AG04450 (cell line): ENCODE data around the gene SYN1. TPM values are rescaled to one million over a fixed set of nuclear protein-coding genes. Genes with fewer than 3 reads are reported as not detected.
A peak's percentile ranks its signal among the peaks of the same experiment; 100 is the strongest.

ENCODE experiments used
- CTCF ChIA-PET: fragments of 300-600, 350-600 bp; formaldehyde crosslinking; extraction: SDS; loops from one replicate; lab custom pipeline; 2022; ENCODE audit warnings: antibody characterized with exemption, inconsistent platforms; lab: Charles Lee
- POLR2A ChIA-PET: fragments of 350-600 bp; formaldehyde crosslinking; extraction: SDS; loops from one replicate; lab custom pipeline; 2021; ENCODE audit warnings: antibody characterized with exemption, inconsistent platforms; lab: Yijun Ruan, JAX
- DNase-seq: peaks from one replicate; pipeline ENCODE4 v3.0.0-alpha.2; 2011; ENCODE audit warnings: low read depth, low spot score
- H3K27ac ChIP-seq: one replicate; pipeline ENCODE4 v1.5.1; 2012; ENCODE audit warnings: low read depth, low read length, control low read depth
- H3K27me3 ChIP-seq: one replicate; pipeline ENCODE4 v1.6.0; 2012; ENCODE audit warnings: low read length; ENCODE audit not compliant: control insufficient read depth, insufficient read depth
- H3K4me3 ChIP-seq: 2 replicates; pipeline ENCODE4 v1.5.1; 2011; ENCODE audit warnings: mild to moderate bottlenecking, low read depth, low read length, control low read depth
- H3K9me3 ChIP-seq: 2 replicates; pipeline ENCODE4 v1.5.1; 2012; ENCODE audit warnings: low read length; ENCODE audit not compliant: control insufficient read depth, insufficient read depth
- polyA plus RNA-seq: library from polyadenylated mRNA; depleted of rRNA; stranded (reverse); fragments of >200 nt; gene quantifications from 2 replicates; pipeline ENCODE4 v1.2.3, GENCODE V29; 2011
- TF ChIP-seq, protein P1 (sequence below): IDR thresholded peaks from 2 replicates; pipeline ENCODE4 v1.5.1; 2011; ENCODE audit warnings: low read depth, low read length, control low read depth, inconsistent platforms

SYN1 gene
- polyA plus RNA-seq, 1 experiment: 0.37 TPM

DNA sequence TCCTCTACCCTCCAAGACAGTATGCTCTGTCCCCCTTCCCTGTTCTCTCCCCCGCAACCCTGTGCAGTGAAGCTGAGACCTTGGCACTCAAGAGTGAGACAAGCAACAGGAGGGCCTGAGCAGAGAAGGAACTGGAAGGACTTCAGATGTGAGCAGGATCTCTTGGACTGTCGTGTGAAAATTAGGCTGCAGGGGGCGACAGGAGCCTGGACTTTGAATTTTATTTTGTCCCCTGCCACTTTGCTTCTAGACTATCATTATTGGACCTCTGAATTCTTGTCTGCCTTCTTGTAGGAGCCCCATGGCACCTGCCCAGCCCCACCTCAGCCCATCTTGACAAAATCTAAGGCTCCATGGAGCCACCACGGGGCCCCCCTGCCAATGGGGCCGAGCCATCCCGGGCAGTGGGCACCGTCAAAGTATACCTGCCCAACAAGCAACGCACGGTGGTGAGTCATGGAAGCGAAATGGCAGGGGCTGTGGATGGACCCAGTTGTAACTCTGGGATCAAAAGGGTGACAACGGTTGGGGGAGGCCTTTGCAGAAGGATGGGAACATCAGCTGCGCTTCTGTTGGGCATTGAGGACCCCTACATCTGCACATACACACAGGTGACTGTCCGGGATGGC is 56.9 kb downstream of the SYN1 start:
- no peak for DNase-seq
- Histone ChIP-seq H3K4me3 (no peak overlapping the region), H3K9me3 (no peaks in the 10 kb centered on the region), H3K27ac (peak overlapping the region; percentile 11), H3K27me3 (no peaks in the 10 kb centered on the region)
- ChIA-PET CTCF (no interaction called here), POLR2A (no interaction called here)
- TF ChIP-seq, protein P1, sequence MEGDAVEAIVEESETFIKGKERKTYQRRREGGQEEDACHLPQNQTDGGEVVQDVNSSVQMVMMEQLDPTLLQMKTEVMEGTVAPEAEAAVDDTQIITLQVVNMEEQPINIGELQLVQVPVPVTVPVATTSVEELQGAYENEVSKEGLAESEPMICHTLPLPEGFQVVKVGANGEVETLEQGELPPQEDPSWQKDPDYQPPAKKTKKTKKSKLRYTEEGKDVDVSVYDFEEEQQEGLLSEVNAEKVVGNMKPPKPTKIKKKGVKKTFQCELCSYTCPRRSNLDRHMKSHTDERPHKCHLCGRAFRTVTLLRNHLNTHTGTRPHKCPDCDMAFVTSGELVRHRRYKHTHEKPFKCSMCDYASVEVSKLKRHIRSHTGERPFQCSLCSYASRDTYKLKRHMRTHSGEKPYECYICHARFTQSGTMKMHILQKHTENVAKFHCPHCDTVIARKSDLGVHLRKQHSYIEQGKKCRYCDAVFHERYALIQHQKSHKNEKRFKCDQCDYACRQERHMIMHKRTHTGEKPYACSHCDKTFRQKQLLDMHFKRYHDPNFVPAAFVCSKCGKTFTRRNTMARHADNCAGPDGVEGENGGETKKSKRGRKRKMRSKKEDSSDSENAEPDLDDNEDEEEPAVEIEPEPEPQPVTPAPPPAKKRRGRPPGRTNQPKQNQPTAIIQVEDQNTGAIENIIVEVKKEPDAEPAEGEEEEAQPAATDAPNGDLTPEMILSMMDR: peak; percentile 35; the same call in 1 of the 2 replicates

GRCh38 chrX:47561659-47562151 is 58.0 kb downstream of the SYN1 start:
- no peak for DNase-seq

DNA sequence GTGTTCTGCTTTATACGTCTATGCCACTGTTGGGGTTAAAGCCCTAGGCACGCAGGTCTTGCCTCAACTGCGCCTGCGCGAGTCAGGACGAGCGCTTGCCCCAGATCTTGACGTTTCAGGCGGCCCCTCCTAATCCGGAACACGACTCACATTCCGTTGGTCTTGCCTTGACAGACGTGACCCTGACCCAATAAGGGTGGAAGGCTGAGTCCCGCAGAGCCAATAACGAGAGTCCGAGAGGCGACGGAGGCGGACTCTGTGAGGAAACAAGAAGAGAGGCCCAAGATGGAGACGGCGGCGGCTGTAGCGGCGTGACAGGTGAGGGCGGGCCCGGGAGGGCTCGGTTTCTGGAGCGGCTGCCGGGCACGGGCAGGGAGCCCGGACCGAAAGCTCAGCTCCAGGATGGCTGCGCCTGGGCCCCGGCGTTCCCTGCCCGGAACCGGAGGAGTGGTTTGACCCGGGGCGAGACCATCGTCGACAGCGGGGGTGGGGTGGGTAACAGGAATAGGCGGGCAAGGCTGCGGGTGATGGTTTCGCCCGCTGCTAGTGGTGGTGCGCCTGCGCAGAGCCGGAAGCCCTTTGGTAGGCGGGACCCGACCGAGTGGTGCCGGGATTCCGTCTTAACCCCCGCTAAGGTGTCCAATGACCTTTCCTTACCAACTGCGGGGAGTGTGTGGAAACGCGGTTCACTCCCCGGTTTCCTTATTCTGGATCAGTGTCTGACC is 58.6 kb downstream of the SYN1 start, which contains the start of gene ARAF:
Gene ARAF, plus strand, starts transcription at position 272 of the 725 bp plus-strand sequence. CDS start 1,763 bp downstream, outside the sequence.
- DNase-seq: peak; percentile 98
- Histone ChIP-seq H3K4me3 (peak within 1 kb of the TSS; percentile 69), H3K27me3 (no peaks in the 10 kb centered on the region), H3K27ac (peak within 1 kb of the TSS; percentile 84), H3K9me3 (no peaks in the 10 kb centered on the region)
- CTCF ChIA-PET: interaction anchor here (0.7 to 2.3 kb wide), 2 partner anchors 83 to 100 kb away, joined by 3 to 8 read pairs; no protein-coding TSS in a partner anchor
- TF ChIP-seq, protein P1: no peak
- POLR2A ChIA-PET: no interaction called here

More at GRCh38 chrX:47561659-47562151, 58.0 kb downstream of the SYN1 start:
- TF ChIP-seq, protein P1: no peak
- ChIA-PET CTCF (interaction anchor here (0.6 to 2.3 kb wide), 5 partner anchors 14 to 99 kb away, joined by 3 to 8 read pairs (median 3); no protein-coding TSS in a partner anchor), POLR2A (no interaction called here)
- no peak overlapping the region for H3K27ac ChIP-seq
- no peaks in the 10 kb centered on the region for H3K27me3 ChIP-seq
- peak overlapping the region; percentile 69 for H3K4me3 ChIP-seq
- no peaks in the 10 kb centered on the region for H3K9me3 ChIP-seq

DNA sequence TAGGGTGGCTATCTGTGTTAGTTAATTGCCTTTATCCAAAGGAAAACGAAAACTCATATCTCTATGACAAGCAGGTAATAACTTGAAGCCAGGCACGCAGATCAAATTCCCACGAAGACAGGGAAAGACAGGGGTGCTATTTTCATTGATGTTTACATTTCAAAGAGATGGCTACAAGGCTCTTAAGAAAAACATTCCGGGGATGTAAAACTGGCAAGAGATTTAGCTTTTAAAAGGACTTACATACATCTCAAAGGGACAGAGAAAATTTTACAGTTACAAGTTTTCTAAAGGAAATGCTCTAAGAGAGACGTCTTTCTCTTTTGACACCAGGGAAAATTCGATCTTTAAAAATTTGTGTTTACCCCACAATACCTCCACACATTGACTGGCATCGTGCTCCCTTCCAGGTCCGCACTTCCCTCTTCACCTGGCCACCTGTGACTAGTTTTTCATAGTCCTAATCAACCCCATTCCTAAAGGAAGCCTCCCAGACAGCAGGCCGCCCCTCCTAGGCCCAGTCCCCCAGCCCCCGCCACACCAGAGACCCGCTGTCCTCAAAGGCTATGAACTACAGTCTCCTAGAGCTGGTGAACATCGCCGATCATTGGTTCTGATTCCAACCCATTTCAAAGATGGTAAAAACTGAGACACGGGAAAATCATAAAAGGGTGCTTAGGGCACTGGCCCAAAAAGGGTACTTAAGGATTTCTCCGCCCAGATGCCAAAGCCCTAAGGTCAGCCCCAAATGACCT is 59.3 kb downstream of the SYN1 start:
- TF ChIP-seq, protein P1: no peak
- ChIA-PET CTCF (interaction anchor here (2.3 kb wide), 1 partner anchor 84 kb away, joined by 8 read pairs; no protein-coding TSS in a partner anchor), POLR2A (no interaction called here)
- H3K9me3 ChIP-seq: no peaks in the 10 kb centered on the region
- no peak for DNase-seq
- no peaks in the 10 kb centered on the region for H3K27me3 ChIP-seq
- H3K27ac ChIP-seq: peak overlapping the region; percentile 82
- peak overlapping the region; percentile 56 for H3K4me3 ChIP-seq
